Measurements from ENCODE around the gene MAST4.

MAST4 gene

GRCh38 chr5:66810151-66810550 is 214.0 kb downstream of the MAST4 start:
- no peaks in the 10 kb centered on the region; a peak in 2 of 22 replicates for H3K9me3 ChIP-seq (replicated peaks in 1 of 11)
- H3K36me3 ChIP-seq: no peaks in the 10 kb centered on the region
- no peaks in the 10 kb centered on the region for H3K27me3 ChIP-seq
- H3K9ac ChIP-seq: no peak overlapping the region; a peak in 1 of 22 replicates
- TF ChIP-seq Cebpa-rat (IDR thresholded peaks at IDR 0.05): no peak
- no peaks in the 10 kb centered on the region for H4K20me1 ChIP-seq
- peaks cover 20 to 73% (median 59%) of the 10 kb centered on the region in 10 experiments for H3K4me1 ChIP-seq
- H3K27ac ChIP-seq: peak overlapping the region in 8 of 11 experiments; percentile 42 to 61 (median 56); a peak in 13 of 22 replicates
- no peak overlapping the region for H3K4me3 ChIP-seq
- H3K4me2 ChIP-seq: peak overlapping the region; percentile 68 to 93 (median 79)

DNA sequence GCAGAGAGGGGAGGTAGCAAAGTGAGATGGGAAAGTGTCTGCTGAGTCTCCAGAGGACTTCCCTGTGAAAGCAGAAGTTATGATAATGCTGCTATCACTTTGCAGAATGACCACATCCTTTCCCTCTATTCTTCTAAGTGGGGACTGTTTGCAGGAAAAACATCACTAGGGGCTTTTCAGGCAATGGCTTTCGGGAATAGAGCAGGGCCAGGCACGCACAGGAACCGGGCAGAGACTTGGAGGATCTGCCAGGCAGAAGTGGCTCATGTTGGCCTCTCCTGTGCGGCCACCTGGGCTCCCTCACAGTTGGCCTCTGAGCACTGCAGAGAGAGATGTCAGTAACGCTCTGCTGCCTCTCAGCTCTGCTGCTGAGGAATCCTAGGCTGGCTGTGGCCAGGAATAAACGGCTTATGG is 214.7 kb downstream of the MAST4 start:
- peak overlapping the region; percentile 68 to 93 (median 79) for H3K4me2 ChIP-seq
- peak overlapping the region in 7 of 11 experiments; percentile 6 to 49 (median 29); a peak in 7 of 22 replicates for H3K9ac ChIP-seq
- no peaks in the 10 kb centered on the region for H3K27me3 ChIP-seq
- no peaks in the 10 kb centered on the region for H4K20me1 ChIP-seq
- no peak for TF ChIP-seq Cebpa-rat (IDR thresholded peaks at IDR 0.05)
- H3K36me3 ChIP-seq: no peaks in the 10 kb centered on the region
- H3K4me3 ChIP-seq: peak overlapping the region in 1 of 10 experiments; percentile 14; a peak in 3 of 20 replicates
- no peaks in the 10 kb centered on the region; a peak in 2 of 22 replicates for H3K9me3 ChIP-seq (replicated peaks in 1 of 11)
- H3K27ac ChIP-seq: peak overlapping the region in 9 of 11 experiments; percentile 27 to 61 (median 55); a peak in 19 of 22 replicates
- peaks cover 20 to 73% (median 59%) of the 10 kb centered on the region in 10 experiments for H3K4me1 ChIP-seq

- Histone ChIP-seq H3K36me3 (no peaks in the 10 kb centered on the region), H3K9ac (no peak overlapping the region), H3K27me3 (no peaks in the 10 kb centered on the region), H3K9me3 (replicated peaks in 1 of 11) (no peaks in the 10 kb centered on the region; a peak in 1 of 22 replicates), H3K4me3 (no peak overlapping the region), H3K27ac (peak overlapping the region in 3 of 11 experiments; percentile 58 to 61 (median 60); a peak in 4 of 22 replicates), H4K20me1 (no peaks in the 10 kb centered on the region), H3K4me2 (peak overlapping the region in 10 of 11 experiments; percentile 68 to 93 (median 80); a peak in 16 of 22 replicates), H3K4me1 (peaks cover 20 to 73% (median 59%) of the 10 kb centered on the region in 10 experiments)
- TF ChIP-seq Cebpa-rat (IDR thresholded peaks at IDR 0.05): no peak
These were observed 216.1 kb downstream of the MAST4 start for GRCh38 chr5:66812291-66812690.

- Histone ChIP-seq H3K27ac (no peak overlapping the region), H3K36me3 (no peaks in the 10 kb centered on the region), H3K4me2 (peak overlapping the region in 6 of 11 experiments; percentile 48 to 93 (median 68); a peak in 11 of 22 replicates), H3K9ac (no peak overlapping the region), H3K27me3 (no peaks in the 10 kb centered on the region), H3K4me1 (peaks cover 20 to 72% (median 59%) of the 10 kb centered on the region in 10 experiments), H4K20me1 (no peaks in the 10 kb centered on the region), H3K4me3 (no peak overlapping the region), H3K9me3 (replicated peaks in 1 of 11) (no peaks in the 10 kb centered on the region; a peak in 1 of 22 replicates)
- TF ChIP-seq Cebpa-rat (IDR thresholded peaks at IDR 0.05): no peak
These were observed 217.1 kb downstream of the MAST4 start for GRCh38 chr5:66813306-66813705.

DNA sequence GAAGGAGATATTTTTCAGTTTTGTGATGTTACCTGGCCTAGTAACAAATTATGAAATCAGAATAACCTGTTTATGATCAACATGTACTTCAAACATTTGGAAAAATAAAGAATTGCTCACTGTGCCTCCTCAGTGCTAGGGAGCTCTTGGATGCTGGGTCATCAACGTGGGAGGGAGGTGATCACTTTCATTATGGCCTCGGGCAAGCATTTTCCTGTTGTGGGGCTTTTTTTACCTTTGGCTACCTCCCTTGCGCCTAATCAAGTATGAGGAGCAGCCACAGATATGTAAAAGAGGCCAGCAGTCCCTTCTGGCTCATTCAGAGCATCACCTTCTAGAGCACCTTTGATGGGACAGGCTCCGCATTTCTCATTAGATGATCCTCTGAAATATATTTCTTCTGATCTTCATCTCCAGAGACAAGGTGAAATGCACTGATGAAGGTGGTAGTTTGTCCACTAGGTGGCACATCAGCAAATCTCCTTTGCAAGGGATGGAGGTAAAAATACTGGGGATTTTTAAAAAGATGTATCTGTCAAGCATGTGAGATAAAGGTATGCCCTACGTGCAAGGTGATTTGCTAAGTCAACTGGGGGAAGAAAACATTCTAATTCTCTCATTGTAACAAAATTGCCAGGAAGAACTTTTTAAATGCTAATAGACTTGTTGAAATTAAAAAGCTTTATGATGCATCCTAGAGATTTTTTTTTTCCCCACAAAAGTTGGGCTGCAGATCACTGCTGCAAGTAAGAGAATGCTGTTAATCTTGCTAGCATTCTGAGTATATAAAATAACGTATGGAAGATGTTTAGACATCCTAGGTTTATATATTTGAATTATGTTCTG is 218.2 kb downstream of the MAST4 start:
- no peaks in the 10 kb centered on the region for H3K9me3 ChIP-seq (replicated peaks in 1 of 11)
- no peak for TF ChIP-seq Cebpa-rat (IDR thresholded peaks at IDR 0.05)
- H3K36me3 ChIP-seq: no peaks in the 10 kb centered on the region
- peaks cover 20 to 72% (median 57%) of the 10 kb centered on the region in 10 experiments for H3K4me1 ChIP-seq
- H3K9ac ChIP-seq: no peak overlapping the region
- H4K20me1 ChIP-seq: no peaks in the 10 kb centered on the region
- no peak overlapping the region for H3K4me3 ChIP-seq
- H3K27ac ChIP-seq: no peak overlapping the region
- H3K27me3 ChIP-seq: no peaks in the 10 kb centered on the region
- peak overlapping the region in 7 of 11 experiments; percentile 48 to 93 (median 68); a peak in 14 of 22 replicates for H3K4me2 ChIP-seq

DNA sequence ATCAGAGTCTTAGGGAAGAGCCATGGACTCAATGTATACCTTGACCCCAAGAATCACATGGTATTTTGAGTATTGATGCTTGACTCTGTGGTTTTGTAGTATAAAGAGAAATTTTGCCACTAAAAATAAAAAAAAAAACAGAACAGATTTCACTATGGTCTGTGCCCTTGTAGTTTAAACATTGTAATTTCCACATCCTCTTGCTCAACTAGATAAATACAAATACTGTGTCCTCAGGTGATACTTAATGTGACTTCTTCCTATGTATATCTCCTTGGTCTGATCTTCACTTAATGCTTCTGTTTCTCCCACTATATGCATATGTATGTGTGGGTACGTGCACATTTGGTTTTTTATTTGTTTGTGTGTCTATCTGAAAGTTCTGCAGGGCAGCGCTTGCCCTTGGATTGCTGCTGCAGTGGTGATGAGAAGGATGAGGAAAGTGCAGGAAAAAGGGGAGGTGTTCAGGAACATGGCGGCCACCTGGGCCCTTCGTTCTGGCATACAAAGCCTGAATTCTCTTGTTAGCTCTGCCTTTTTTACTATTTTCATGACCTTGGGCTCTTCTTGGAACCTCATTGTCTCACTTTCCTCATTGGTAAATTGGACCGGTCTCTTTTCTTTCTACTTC is 222.2 kb downstream of the MAST4 start:
- H3K27ac ChIP-seq: no peak overlapping the region

DNA sequence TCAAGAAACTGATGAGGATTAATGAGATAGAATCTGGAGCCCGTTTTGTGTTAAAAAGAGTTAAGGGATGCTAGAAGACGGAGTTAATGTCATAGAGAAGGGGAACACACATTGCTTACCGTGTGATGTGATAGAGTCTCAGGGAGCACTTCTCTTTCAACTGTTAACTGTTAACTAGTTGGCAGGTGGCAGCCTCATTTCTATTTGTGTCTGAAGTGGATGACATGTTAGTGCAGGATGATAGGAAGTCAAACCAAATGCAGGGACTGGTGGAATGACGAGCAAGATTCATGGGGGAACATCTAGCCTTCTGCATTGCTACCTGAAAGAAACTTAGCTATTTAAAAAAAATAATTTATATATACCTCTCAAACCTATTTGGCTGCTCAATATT is 222.7 kb downstream of the MAST4 start:
- Histone ChIP-seq H3K9ac (no peak overlapping the region), H3K9me3 (replicated peaks in 1 of 11) (0 out of 22 replicates have a peak, but pooled peaks cover 0 to 4% (median 0%) of the 10 kb centered on the region in 11 experiments), H3K36me3 (no peaks in the 10 kb centered on the region), H3K27me3 (no peaks in the 10 kb centered on the region), H3K4me2 (peak overlapping the region in 5 of 11 experiments; percentile 9 to 42 (median 27); a peak in 7 of 22 replicates), H3K27ac (no peak overlapping the region), H3K4me3 (no peak overlapping the region), H3K4me1 (peaks cover 0 to 35% (median 16%) of the 10 kb centered on the region in 10 experiments; a peak in 15 of 20 replicates), H4K20me1 (no peaks in the 10 kb centered on the region)
- TF ChIP-seq Cebpa-rat (IDR thresholded peaks at IDR 0.05): no peak

More for the DNA sequence above, 222.2 kb downstream of the MAST4 start:
- peaks cover 0 to 41% (median 21%) of the 10 kb centered on the region in 10 experiments; a peak in 16 of 20 replicates for H3K4me1 ChIP-seq
- H3K4me2 ChIP-seq: peak overlapping the region in 5 of 11 experiments; percentile 9 to 42 (median 27); a peak in 7 of 22 replicates
- H4K20me1 ChIP-seq: no peaks in the 10 kb centered on the region
- H3K27me3 ChIP-seq: no peaks in the 10 kb centered on the region
- no peak overlapping the region for H3K4me3 ChIP-seq
- TF ChIP-seq Cebpa-rat (IDR thresholded peaks at IDR 0.05): no peak
- H3K9me3 ChIP-seq (replicated peaks in 1 of 11): 0 out of 22 replicates have a peak, but pooled peaks cover 0 to 3% (median 0%) of the 10 kb centered on the region in 11 experiments
- H3K36me3 ChIP-seq: no peaks in the 10 kb centered on the region
- no peak overlapping the region for H3K9ac ChIP-seq

DNA sequence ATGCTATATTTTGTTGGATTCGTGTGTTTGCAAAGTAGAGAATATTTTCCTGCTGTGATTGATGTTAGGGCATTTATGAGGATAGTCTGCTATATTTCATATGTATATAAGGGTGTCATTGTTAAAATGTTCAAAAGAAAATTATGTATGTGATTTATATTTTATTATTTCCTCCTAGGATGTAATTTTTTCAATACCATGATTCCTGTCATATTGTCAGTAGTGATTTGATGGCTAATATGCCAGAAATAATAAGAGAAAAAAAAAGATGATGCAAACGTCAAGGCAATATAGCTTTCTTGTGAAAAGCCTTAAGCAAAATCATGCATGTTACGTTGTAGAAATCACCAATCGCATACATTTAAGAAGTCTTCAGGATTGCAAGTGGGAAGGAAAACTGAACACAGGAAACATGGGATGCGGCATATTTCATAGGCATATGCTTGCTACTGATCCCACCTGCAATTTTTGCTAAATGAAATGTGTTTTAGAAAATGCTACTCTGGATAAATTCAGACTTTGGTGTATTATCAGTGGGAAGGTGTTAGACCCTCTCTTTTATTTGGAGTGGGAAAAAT is 224.5 kb downstream of the MAST4 start:
- Histone ChIP-seq H3K27me3 (no peaks in the 10 kb centered on the region), H3K9ac (no peak overlapping the region), H3K4me3 (no peak overlapping the region), H4K20me1 (no peaks in the 10 kb centered on the region), H3K9me3 (replicated peaks in 1 of 11) (0 out of 22 replicates have a peak, but pooled peaks cover 0 to 4% (median 0%) of the 10 kb centered on the region in 11 experiments), H3K36me3 (no peaks in the 10 kb centered on the region), H3K27ac (no peak overlapping the region), H3K4me2 (no peak overlapping the region), H3K4me1 (peaks cover 0 to 24% (median 8%) of the 10 kb centered on the region in 10 experiments; a peak in 9 of 20 replicates)
- no peak for TF ChIP-seq Cebpa-rat (IDR thresholded peaks at IDR 0.05)

Data from BLaER1 treated with 17β-estradiol and CSF1 and Interleukin-3, amounts not matched to agents 10 nM and 100 nM (cell line).